ENCODE data around the gene ICA1. TPM values are rescaled to one million over a fixed set of nuclear protein-coding genes. Genes with fewer than 3 reads are reported as not detected.

Gene ICA1
- total RNA-seq, 3 donors from 2014 or later, result 18.7 to 59.9 (median 41.9) TPM

DNA sequence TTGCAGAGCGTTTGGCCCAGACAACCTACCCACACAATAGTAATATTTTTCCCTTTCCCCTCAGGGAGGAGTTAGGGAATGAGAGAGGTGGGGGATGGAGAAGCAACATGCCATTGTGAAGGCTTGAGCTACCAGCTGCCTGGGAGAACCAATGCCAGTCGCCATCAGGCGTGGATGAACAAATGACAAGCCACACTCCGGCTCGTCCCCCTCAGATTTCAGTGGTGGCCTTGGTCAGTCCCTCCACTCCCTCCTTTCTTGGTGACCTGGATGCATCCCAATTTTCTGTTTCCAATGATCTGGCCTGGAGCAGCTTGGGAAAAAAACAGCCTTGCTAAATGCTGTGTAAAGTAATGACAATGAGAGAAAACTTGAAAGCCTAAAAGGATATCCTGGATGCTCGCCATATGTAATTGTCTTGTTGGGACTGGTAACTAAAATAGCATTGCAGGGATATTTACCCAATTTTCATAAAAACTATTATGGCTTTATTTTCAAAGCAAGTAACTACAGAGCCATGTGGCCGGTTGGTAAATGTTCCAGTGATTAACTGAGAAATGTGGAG is 110.7 kb downstream of the ICA1 start:
- DNase-seq (no peak), ATAC-seq (no peak)
- intact Hi-C loops (cut with DNase I, micrococcal nuclease), result no loop called here
- no peaks in the 10 kb centered on the region for H3K4me1 ChIP-seq (ENCODE audit: low read depth)
- H3K36me3 ChIP-seq (ENCODE audit: low read depth), result no peaks in the 10 kb centered on the region
- H3K4me3 ChIP-seq, result no peak overlapping the region
- TF ChIP-seq, protein P1, sequence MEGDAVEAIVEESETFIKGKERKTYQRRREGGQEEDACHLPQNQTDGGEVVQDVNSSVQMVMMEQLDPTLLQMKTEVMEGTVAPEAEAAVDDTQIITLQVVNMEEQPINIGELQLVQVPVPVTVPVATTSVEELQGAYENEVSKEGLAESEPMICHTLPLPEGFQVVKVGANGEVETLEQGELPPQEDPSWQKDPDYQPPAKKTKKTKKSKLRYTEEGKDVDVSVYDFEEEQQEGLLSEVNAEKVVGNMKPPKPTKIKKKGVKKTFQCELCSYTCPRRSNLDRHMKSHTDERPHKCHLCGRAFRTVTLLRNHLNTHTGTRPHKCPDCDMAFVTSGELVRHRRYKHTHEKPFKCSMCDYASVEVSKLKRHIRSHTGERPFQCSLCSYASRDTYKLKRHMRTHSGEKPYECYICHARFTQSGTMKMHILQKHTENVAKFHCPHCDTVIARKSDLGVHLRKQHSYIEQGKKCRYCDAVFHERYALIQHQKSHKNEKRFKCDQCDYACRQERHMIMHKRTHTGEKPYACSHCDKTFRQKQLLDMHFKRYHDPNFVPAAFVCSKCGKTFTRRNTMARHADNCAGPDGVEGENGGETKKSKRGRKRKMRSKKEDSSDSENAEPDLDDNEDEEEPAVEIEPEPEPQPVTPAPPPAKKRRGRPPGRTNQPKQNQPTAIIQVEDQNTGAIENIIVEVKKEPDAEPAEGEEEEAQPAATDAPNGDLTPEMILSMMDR (IDR thresholded peaks at IDR 0.05), result no peak
- no peaks in the 10 kb centered on the region for H3K9me3 ChIP-seq

- H3K9me3 ChIP-seq, result no peaks in the 10 kb centered on the region
- no peaks in the 10 kb centered on the region for H3K4me1 ChIP-seq (ENCODE audit: low read depth)
- TF ChIP-seq, protein P1 (IDR thresholded peaks at IDR 0.05), result no peak
- ATAC-seq (peak; percentile 37), DNase-seq (no peak)
- H3K4me3 ChIP-seq, result no peak overlapping the region
- intact Hi-C loops (cut with DNase I, micrococcal nuclease), result no loop called here
- H3K36me3 ChIP-seq (ENCODE audit: low read depth), result no peaks in the 10 kb centered on the region
Measured at GRCh38 chr7:8149222-8149621, 112.7 kb downstream of the ICA1 start.

GRCh38 chr7:8147760-8148463 is 114.1 kb downstream of the ICA1 start:
- no peaks in the 10 kb centered on the region for H3K36me3 ChIP-seq (ENCODE audit: low read depth)
- ATAC-seq, result no peak
- no peaks in the 10 kb centered on the region for H3K9me3 ChIP-seq
- intact Hi-C loops (cut with DNase I, micrococcal nuclease), result no loop called here
- H3K4me1 ChIP-seq (ENCODE audit: low read depth), result no peaks in the 10 kb centered on the region
- TF ChIP-seq, protein P1 (IDR thresholded peaks at IDR 0.05), result no peak
- no peak overlapping the region for H3K4me3 ChIP-seq
- no peak for DNase-seq

- no peak overlapping the region for H3K4me3 ChIP-seq
- no peak for DNase-seq
- H3K4me1 ChIP-seq (ENCODE audit: low read depth), result no peaks in the 10 kb centered on the region
- intact Hi-C loops (cut with DNase I, micrococcal nuclease), result no loop called here
- no peak for ATAC-seq
- no peaks in the 10 kb centered on the region for H3K9me3 ChIP-seq
- TF ChIP-seq, protein P1 (IDR thresholded peaks at IDR 0.05), result no peak
- H3K36me3 ChIP-seq (ENCODE audit: low read depth), result no peaks in the 10 kb centered on the region
Measured at GRCh38 chr7:8146788-8147413, 115.1 kb downstream of the ICA1 start.

- no peaks in the 10 kb centered on the region for H3K9me3 ChIP-seq
- H3K4me3 ChIP-seq, result no peak overlapping the region
- no peak for ATAC-seq
- DNase-seq, result no peak
- H3K36me3 ChIP-seq (ENCODE audit: low read depth), result no peaks in the 10 kb centered on the region
- H3K4me1 ChIP-seq (ENCODE audit: low read depth), result no peaks in the 10 kb centered on the region
- intact Hi-C loops (cut with DNase I, micrococcal nuclease), result no loop called here
- TF ChIP-seq, protein P1 (IDR thresholded peaks at IDR 0.05), result no peak
Measured at GRCh38 chr7:8146106-8146787, 115.7 kb downstream of the ICA1 start.

All from mucosa of descending colon (tissue), 3 donors.